RPMI7951 (cell line): Measurements from ENCODE around the gene ERN1. TPM values are rescaled to one million over a fixed set of nuclear protein-coding genes. Genes with fewer than 3 reads are reported as not detected.

ENCODE experiments used
- DNase-seq: peaks from one replicate; pipeline ENCODE4 v3.0.0-alpha.2; 2012; ENCODE audit warnings: low read depth
- total RNA-seq: library from RNA; depleted of rRNA; stranded (reverse); fragments of >200 nt; shearing (Covaris generic); gene quantifications from 2 replicates; pipeline ENCODE4 v1.2.3, GENCODE V29; 2014

Gene ERN1
- total RNA-seq, 1 experiment from 2014 or later, result 3.4 TPM

DNA sequence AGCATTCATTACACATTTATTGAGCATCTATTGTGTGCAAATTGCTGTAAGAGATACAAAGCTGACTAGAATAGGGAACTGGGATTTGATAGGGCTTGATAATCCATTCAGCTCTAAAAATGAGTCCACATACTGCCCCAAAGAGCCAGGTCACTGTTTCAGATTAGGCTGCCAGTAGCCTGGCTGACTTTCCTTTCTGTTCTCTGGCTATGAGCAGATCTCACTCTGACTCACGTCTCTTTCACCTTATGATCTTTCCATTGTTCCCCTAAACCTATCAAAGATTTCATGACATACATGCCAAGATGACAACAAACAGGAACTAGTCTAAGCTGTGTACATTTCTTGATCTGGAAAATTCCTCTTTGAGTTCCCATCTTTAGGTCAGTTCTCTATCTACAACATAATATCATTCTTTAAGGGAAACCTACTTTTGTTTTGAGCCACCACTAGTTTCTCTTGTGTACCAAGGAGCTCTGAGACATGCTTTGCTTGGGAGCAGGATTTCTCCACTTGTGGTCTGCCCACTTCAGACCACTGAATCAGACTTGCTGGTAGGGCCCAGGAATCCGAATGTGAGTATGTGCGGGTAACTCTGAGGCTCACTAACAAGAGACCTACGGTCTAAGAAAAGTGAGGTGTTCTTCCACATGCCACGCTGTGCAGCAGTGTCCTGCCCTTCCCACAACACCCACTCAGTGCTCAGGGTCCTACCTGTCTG, 68.6 kb downstream of the ERN1 start:
- DNase-seq, result no peak

DNA sequence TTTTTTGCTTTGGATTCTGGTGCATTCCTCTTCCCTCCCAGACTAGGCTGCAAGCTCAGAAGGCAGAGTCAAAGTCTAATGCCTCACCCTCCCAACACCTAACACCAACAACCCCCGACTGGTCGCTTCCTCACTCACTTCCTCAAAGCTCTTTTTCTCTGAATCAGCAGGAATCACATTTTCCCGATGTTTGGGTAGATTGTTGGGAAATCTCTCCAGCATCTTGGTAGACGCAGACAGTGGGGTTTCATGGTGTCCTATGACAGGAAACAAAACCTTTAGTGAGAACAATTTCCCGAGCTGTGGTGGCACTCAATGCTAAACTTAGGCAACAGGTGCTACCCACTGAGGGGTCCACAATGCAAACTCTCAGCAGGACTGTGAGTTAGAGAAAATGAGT, 69.6 kb downstream of the ERN1 start:
- DNase-seq, result no peak

DNA sequence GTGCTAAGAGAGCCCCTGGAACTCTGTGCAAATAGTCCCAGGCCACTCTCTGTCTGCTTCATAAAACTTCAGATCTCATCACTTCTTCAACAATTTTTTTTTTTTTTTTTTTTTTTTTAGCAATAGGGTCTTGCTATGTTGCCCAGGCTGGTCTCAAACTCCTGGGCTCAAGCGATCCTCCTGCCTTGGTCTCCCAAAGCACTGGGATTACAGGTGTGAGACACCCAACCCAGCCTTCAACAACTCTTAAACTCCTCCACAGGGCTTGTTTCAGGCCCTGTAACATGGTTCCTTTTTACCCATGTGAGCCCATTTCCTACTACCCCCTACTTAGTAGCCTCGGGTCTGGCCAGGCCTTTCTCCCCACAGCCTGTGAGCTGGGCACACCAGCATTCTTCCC, 70.2 kb downstream of the ERN1 start:
- DNase-seq, result no peak

DNA sequence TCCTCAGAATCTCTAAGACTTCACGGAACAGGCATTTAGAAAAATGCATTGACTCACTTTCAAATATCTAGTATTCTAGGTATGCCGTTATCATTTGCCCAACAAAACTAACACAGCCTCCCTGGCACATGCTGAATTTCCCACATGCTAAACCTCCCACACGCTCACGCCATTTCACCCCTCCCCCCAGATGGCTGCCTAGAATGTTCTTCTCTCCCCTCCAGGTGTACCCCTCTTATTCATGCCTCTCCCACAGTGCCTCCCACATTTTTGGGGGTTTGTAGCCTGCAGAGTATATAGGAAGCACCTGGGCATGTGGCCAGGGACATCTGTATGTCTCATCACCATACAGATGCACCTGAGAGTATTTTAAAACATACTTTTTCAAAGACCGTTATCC, 71.3 kb downstream of the ERN1 start:
- no peak for DNase-seq

DNA sequence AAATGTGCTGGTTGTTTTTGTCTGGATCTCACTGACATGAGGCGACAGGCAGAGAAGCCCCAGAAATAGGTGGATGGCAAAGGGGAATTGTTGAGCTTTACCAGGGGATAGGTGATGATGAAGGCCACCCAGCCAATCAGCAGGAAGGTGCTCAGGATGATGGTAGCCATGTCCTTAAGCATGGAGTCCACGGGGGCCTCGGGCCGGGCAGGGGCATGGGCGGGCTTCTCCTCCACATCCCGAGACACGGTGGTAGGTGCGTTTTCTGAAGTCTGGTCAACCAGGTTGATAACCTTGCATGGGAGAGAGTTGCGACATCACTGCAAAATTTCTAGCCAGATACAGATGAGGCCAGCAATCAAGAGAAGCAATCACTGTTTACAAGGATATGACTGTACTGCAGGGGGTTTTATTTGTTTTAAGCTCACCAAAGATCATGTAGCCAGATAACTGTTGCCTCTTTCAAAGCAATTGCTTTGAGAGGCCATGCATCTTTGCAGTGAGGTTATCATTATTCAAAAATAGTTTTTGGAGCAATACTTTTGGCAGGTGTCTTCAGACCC, 72.2 kb downstream of the ERN1 start:
- DNase-seq, result no peak

DNA sequence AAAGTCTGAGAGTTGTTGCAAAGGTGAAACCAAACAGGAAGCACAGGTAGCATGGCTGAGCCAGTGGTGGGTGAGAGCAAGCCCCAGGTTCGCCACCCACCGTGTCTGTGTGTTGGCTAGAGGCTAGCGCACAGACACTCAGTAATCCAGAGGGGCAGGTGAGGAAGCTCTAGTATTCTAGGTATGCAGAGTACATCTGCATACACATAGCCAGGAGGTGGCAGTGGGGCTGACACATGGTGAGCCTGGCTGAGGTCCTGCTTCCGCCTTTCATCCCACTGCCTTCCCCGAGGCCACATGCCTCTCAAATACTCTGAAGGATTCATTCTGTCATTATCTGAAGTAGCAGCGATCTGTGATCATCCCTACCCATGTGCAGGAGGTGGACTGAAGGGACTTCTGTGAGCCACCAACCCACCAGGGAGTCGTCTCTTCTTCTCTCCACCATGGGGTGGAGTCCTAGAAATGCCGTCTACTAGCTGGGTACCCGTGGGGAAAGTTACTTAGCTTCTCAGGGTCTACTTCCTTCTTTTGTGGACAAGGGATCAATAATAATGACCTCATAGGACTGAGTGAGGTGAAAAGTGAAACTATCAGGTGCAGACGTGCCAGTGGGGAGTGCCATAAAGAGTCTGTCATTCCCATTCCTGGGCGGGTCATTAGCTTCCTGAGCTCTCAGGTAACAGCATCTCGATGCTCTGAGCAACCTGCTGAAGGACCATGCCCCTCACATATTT, 73.5 kb downstream of the ERN1 start:
- no peak for DNase-seq

DNA sequence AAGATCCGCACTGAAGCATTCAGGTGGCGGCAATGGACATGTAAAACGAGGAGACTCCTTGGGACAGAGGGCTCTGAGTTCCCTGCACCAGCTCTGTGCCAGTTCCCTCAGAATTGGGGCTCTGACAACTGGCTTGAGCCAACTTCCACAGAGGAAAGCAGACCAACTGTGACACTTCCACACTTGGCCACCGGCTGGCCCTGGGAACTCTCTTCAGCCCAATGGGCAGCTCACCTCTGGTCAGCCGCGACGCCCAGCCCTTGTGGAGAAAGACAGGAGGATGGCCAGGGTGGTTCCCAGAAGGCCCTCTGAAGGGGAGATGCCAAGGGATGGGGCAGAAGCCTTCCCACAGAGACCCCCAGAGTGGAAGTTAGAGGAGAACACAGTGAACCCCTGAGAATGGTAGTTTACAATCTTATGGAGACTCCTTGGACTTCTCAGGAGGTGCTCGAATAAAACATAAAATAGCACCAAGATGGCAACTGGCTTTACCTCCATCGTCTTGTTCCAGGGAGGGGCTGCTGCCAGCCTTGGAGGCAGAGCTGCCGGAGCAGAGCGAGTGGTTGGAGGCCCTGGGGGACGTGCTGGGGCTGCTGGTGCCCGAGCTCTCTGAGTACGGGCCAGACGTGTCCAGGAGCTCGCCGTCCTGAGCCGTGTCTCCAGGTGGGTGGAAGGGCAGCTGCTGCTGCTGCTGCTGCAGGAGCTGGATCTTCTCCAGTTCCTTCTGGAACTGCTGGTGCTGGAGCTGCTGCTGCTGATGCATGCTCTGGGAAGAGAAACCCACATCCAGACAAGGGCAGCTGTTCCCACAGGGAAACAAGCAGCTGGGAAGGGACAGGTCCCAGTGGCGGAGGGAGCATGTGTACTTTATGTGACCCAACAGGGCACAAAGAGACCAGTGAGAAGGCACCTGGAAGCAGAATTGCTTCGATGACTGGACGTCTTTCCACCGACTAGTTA, 74.5 kb downstream of the ERN1 start:
- no peak for DNase-seq

DNA sequence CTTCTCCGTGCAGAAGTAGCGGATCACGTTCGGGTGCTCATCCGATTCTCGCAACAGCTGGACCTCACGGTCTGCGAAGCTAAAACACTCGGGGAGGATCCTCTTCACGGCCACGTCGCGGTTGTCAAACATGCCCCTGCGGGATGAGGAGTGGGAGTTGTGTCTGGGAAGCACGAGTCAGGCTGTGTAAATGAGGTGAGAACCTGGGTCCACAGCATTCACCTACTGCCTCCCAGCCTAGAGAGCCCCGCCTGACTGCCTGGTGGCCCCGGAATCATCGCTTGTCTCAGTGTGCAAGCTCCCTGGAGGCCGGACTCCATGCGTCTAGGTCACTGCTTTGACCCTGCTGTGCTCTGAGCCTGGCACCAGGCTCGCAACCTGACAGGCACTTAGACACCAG, 75.6 kb downstream of the ERN1 start:
- DNase-seq, result no peak

DNA sequence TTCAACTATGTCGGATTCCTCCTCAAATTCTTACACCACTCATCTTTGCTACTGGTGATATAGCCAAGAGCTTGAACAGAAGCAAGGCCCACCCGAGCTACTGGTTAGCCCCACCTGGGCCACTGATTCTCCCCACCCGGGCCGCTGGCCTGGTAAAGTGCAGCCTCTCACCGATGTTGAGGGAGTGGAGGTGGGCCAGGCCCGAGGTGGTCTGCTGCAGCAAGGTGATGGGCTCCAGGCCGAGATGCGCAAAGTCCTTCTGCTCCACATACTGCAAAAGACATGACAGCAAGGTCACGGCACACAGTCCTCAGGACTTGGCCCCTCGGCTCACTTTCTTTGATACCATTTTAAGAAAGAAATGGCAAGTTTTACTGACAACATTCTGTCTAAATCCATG, 76.8 kb downstream of the ERN1 start:
- DNase-seq, result no peak

DNA sequence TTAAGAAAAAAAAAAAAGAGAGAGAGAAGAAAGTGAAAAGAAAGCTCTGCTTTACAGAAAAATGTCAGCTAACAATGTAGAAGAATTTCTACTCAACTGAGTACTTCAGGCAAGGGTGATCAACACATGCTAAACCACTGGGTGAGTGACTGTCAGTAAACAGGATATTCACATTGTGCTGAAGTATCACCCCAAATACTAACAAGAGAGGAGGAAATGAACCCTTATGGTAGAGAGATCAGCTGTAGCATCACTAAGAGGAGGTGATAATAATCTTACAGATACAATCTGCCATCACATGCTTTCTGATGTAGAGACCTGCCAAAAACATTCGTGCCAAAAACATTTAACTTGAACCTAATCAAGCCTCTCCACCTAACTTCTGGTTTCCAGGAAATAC, 78.8 kb downstream of the ERN1 start:
- DNase-seq, result no peak

DNA sequence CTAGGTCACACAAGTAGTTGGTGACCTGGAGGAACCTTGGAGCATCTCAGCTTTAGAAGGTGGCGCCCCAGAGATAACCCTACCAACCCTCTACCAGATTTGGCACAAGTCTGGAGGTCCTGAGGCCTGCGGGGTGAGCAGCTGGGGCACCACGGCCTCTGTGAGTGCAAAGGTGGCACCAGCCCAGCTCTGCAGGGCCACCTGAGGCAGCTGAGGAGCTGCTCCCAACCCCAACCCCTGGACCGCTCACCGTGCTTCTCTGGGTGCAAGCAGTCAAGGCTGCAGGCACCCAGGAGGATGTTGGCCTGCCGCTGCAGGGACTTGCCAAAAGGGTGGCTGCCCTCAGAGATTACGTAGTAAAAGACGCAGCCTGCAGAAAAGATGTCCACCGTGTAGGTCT, 81.1 kb downstream of the ERN1 start:
- DNase-seq, result no peak

DNA sequence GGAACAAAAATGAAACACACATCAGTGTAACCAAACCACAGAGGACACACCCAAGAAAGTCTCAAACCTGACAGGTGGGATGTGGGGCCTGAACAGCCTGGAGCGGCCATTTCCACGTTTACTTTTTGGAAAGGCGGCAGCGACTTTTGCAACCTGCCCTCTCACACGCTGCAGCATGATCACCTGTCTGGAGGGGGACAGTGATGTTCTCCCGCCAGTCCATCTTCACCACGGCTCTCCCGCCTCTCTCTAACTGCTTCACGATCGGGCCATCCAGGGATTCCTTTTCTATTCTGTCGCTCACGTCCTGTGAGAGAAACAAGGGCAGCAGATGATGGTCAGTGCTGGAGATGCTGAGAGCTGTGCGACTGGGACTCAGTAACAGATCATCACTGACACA, 84.8 kb downstream of the ERN1 start:
- DNase-seq, result no peak

DNA sequence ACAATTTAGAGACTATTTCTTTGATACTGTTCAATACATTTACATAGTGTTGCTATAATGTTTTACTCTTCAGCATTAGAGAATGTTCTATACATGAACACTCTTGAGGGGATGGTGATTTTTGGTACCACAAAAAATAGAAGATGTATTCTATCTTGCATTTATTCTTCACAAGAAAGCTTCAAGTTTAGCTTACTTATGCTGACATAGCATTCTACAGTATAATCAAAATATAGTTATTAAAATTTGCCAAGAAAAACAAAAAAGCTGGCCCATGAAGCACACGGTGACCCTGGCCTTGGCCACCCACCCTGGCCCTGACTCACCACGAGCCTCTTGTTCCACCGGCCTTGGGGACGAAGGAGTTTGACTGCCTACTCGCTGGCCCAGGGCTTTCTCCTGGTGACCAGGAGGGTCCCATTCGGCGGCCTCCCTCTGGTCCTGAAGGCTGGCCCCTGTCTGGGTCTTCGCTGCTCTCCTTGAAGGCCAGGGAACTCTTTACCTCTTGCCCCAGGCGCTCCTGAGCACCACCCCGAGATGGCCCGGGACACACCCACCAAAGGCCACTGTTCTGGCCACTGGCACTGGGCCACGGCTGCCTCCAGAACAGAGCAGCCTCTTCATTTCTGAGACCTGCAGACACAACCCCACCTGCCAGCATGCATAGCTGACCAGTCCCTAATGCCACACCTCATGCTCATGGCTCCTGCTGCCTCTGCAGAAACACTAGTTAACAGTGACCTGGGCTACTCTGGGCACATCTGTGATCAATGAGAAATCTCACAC, 87.1 kb downstream of the ERN1 start:
- no peak for DNase-seq

DNA sequence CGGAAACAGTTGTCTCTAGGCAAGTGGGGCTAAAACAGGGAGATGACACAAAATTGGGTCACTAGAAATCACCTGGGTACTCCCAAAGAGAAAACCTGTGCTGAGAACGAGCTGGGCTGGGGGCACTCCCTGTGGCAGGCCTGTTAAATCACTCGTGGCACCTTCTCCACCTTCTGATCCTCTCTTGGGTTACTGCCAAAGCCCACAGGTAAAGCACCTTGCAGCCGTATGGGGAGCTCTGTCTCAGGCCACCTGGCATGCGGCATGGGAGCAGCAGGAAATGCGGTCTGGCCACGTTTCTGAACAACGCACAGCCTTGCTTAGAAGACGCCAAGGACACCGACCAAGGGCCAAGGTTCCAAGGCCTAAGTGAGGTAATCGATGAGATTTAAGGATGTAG, 88.0 kb downstream of the ERN1 start:
- no peak for DNase-seq

DNA sequence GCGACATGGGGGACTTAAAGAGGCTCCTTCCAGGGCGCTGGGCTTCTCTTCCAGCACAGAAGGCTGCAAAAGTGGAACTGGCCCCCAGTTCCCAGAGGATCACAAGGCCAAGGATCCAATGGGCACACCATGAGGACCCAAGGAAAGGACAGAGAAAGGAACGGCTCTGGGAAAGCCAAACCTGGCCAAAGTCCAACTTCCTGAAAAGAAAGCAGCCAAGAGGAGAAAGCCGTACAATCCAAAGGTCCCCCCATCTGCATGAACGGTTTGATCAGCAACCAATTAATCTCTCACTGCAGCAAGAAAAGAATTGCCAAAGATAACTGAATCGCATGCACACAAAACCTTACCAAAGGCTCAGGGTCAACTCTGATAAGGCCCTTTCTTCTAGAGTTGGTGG, 89.7 kb downstream of the ERN1 start:
- DNase-seq, result no peak

DNA sequence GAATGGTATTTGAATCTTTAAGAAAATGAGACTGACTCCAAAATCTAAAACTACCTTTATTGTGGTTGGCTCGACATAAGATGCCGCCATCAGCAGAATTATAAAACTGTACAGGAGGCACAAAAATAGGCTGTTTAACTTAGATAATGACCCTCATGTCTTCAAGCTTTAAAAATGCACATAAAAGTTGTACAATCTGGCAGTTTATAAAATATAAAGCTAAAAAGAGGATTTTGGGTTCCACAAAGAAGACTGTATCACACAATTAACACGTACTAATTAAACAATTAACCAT, 90.9 kb downstream of the ERN1 start:
- DNase-seq, result no peak

DNA sequence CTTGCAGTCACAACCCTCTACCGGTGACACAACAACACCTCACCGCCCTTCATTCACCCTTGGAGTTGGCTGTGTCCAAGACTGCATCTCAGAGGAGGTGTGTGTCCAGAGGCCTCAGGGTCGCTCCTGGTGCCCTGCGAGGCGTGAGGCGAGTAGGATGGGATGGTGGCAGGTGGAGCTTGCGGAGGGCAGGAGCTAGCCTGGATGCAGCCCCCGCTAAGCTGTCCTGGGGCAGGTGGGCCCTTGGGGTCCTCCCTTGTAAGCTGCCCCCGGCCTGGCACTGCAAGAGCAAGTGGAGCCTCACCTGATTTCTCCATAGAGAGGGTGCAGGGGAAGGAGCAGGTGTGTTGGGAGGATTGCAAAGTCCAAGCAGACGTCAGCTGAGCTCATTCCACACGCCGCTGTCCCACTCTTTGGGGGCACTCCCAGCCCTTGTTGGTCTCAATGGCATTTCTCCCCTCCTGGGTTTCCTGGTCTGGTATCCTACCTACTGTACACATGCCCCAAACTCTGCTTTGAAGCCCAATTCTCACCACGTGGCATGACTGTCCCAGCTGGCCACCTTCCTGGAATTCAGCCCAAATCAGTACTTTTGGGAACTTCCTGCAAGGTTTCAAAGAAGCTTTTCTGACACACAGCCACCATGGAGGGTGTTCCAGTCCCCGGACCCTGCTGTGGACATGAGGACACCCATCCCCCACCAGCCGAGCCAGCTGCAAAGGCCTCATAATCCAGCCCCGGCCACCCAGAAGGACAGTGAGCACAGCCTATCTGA, 91.4 kb downstream of the ERN1 start:
- no peak for DNase-seq

DNA sequence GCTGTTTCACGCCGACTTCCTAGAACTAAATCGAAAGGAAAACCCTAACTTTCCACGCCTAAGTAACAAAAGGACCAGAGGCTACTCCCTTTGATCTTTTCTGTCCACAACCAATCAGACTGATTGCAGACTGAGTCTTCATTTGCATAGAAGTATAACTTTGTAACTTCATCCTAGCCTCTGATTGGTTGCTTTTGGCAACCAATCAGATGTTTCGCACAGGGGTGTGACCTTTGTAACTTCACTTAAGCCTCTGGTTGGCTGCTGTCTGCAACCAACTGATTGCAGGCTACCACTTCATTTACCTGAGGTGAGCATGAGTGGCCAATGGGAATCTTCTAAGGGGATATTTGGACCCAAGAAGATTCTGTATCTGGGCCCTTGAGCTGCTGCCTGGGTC, 92.1 kb downstream of the ERN1 start:
- no peak for DNase-seq

DNA sequence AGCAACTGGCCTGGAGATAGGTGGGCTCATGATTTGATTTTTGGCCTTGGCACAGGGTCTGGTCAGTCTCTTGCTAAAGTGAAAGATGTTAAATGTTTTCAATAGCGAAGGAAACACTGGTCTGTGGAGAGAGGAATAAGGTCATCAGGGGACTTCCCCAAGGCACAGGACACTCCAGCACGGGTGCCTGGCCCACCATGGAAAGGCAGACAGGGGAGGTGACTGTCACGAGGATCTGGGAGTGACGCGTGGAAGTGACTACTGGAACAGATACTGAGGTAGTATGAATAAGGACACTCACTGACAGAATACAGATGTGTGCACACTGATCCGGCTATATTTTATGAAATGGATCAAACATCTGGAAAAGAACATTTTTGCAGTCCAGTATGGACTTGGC, 92.8 kb downstream of the ERN1 start:
- DNase-seq, result no peak

DNA sequence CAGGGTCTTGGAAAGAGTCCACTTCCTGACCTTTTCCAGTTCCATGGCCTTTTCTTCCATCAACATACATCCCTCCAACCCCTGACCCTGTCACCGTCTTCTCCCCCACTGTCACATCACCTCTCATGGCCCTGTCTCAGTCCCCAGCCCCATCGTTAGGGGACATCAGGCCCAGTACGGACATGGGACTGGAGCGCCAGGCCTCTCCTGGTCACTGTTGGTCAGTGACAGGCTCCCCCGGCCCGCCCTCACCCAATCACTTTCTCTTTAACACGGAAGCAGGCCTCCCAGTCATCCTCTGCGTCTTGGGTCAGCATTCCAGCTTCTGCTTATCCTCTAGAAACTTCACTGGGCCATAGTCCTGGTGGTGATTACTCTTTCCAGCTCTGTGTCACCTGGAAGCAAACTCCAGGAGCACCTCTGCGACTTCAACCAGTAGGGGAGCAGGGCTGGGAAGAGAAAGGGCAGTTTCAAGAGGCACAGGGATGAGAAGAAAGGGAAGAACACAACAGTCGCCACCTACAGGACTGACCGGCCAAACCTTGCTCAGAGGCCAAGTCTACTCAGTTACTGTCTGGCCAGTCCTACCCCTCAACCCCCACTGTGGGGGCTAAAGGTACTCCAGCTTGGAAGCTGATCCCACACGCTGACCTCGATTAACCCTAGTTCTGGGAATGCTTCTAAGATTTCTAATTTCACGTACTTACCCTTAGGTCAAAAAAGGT, 93.6 kb downstream of the ERN1 start:
- DNase-seq, result no peak
